Smooth muscle cell (in vitro differentiated cells): ENCODE results near the gene SLAMF7. TPM values are rescaled to one million over a fixed set of nuclear protein-coding genes. Genes with fewer than 3 reads are reported as not detected.

Experiments used
- DNase-seq: peaks from one replicate; lab custom pipeline; 2025; ENCODE audit not compliant: unreplicated experiment; lab: John Stamatoyannopoulos, UW
- H2AFZ ChIP-seq: fragments of 200-600 bp; sonication (generic); 2 replicates; pipeline ENCODE4 v1.6.0; 2016; ENCODE audit warnings: antibody characterized with exemption, low read depth, mild to moderate bottlenecking
- H3F3A ChIP-seq: fragments of 200-600 bp; sonication (generic); 2 replicates; pipeline ENCODE4 v1.6.0; 2017; ENCODE audit warnings: antibody characterized with exemption, low read depth
- H3K27ac ChIP-seq: fragments of 200-600 bp; sonication (generic); 2 replicates; pipeline ENCODE4 v1.5.1; 2016; ENCODE audit warnings: low read depth, mild to moderate bottlenecking
- H3K27me3 ChIP-seq: fragments of 200-600 bp; sonication (generic); 2 replicates; pipeline ENCODE4 v1.6.1; 2016; ENCODE audit warnings: low read depth, mild to moderate bottlenecking
- H3K36me3 ChIP-seq: fragments of 200-600 bp; sonication (generic); 2 replicates; pipeline ENCODE4 v1.5.1; 2016; ENCODE audit warnings: low read depth
- H3K4me1 ChIP-seq: fragments of 200-600 bp; sonication (generic); 2 replicates; pipeline ENCODE4 v1.5.1; 2016; ENCODE audit warnings: low read depth
- H3K4me2 ChIP-seq: fragments of 200-600 bp; sonication (generic); 2 replicates; pipeline ENCODE4 v1.6.0; 2016; ENCODE audit warnings: mild to moderate bottlenecking
- H3K4me3 ChIP-seq: fragments of 200-600 bp; sonication (generic); 2 replicates; pipeline ENCODE4 v1.5.1; 2016; ENCODE audit warnings: mild to moderate bottlenecking
- H3K79me2 ChIP-seq: fragments of 200-600 bp; sonication (generic); 2 replicates; pipeline ENCODE4 v1.6.0; 2016; ENCODE audit warnings: low read depth, mild to moderate bottlenecking
- H3K9ac ChIP-seq: fragments of 200-600 bp; sonication (generic); 2 replicates; pipeline ENCODE4 v1.6.0; 2016; ENCODE audit warnings: low read depth
- H3K9me3 ChIP-seq: fragments of 200-600 bp; sonication (generic); replicated peaks from 2 replicates; pipeline ENCODE4 v1.5.1; 2016; ENCODE audit warnings: low read depth
- H4K20me1 ChIP-seq: fragments of 200-600 bp; sonication (generic); 2 replicates; pipeline ENCODE4 v1.6.0; 2016; ENCODE audit warnings: low read depth
- WGBS: methylation state at CpG from one replicate; pipeline ENCODE4 v1.1.7; 2016; ENCODE audit warnings: low lambda C conversion rate; 5-methylcytosine and 5-hydroxymethylcytosine counted together
- polyA plus RNA-seq: library from polyadenylated mRNA; unstranded; fragments of >200 nt; fragmentation: Nextera tagmentation; extraction: Ambion mirVana; gene quantifications from 2 replicates; pipeline ENCODE4 v1.2.1, GENCODE V29; 2016
- total RNA-seq: library from RNA; depleted of rRNA; stranded (reverse); fragments of >200 nt; gene quantifications from 2 replicates; pipeline ENCODE4 v1.2.3, GENCODE V29; 2014
- TF ChIP-seq, protein P1 (sequence below): fragments of 200-600 bp; sonication (generic); IDR thresholded peaks from 2 replicates; pipeline ENCODE4 v1.5.1; 2017; ENCODE audit warnings: borderline replicate concordance, mild to moderate bottlenecking, antibody characterized with exemption; ENCODE audit not compliant: insufficient read depth, poor library complexity, severe bottlenecking

The SLAMF7 gene
- total and polyA plus RNA-seq, 2 experiments from 2014 or later = not detected

- Histone ChIP-seq H2AFZ (no peak overlapping the region), H4K20me1 (no peaks in the 10 kb centered on the region), H3K9me3 (no peaks in the 10 kb centered on the region), H3F3A (no peaks in the 10 kb centered on the region), H3K79me2 (no peaks in the 10 kb centered on the region), H3K4me3 (no peak overlapping the region), H3K4me1 (no peaks in the 10 kb centered on the region), H3K27me3 (no peaks in the 10 kb centered on the region), H3K9ac (no peak overlapping the region), H3K4me2 (no peak overlapping the region), H3K27ac (no peak overlapping the region), H3K36me3 (no peaks in the 10 kb centered on the region)
- no peak for DNase-seq
- TF ChIP-seq, protein P1, sequence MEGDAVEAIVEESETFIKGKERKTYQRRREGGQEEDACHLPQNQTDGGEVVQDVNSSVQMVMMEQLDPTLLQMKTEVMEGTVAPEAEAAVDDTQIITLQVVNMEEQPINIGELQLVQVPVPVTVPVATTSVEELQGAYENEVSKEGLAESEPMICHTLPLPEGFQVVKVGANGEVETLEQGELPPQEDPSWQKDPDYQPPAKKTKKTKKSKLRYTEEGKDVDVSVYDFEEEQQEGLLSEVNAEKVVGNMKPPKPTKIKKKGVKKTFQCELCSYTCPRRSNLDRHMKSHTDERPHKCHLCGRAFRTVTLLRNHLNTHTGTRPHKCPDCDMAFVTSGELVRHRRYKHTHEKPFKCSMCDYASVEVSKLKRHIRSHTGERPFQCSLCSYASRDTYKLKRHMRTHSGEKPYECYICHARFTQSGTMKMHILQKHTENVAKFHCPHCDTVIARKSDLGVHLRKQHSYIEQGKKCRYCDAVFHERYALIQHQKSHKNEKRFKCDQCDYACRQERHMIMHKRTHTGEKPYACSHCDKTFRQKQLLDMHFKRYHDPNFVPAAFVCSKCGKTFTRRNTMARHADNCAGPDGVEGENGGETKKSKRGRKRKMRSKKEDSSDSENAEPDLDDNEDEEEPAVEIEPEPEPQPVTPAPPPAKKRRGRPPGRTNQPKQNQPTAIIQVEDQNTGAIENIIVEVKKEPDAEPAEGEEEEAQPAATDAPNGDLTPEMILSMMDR = no peak
- WGBS = 96% methylated on average over 1 of the region's 1 CpG
These were observed 33.3 kb downstream of the SLAMF7 start for GRCh38 chr1:160772331-160772730.

- H3K9me3 ChIP-seq = no peaks in the 10 kb centered on the region
- H2AFZ ChIP-seq = no peak overlapping the region
- H3K4me1 ChIP-seq = no peaks in the 10 kb centered on the region
- H4K20me1 ChIP-seq = no peaks in the 10 kb centered on the region
- no peaks in the 10 kb centered on the region for H3K79me2 ChIP-seq
- no peak overlapping the region for H3K27ac ChIP-seq
- H3K36me3 ChIP-seq = no peaks in the 10 kb centered on the region
- H3K4me2 ChIP-seq = no peak overlapping the region
- H3K4me3 ChIP-seq = no peak overlapping the region
- H3K27me3 ChIP-seq = no peaks in the 10 kb centered on the region
- 96% methylated on average over 3 of the region's 3 CpGs for WGBS
- TF ChIP-seq, protein P1 = no peak
- no peaks in the 10 kb centered on the region for H3F3A ChIP-seq
- DNase-seq = no peak
- no peak overlapping the region for H3K9ac ChIP-seq
These were observed 34.0 kb downstream of the SLAMF7 start for GRCh38 chr1:160773093-160773492.

DNA sequence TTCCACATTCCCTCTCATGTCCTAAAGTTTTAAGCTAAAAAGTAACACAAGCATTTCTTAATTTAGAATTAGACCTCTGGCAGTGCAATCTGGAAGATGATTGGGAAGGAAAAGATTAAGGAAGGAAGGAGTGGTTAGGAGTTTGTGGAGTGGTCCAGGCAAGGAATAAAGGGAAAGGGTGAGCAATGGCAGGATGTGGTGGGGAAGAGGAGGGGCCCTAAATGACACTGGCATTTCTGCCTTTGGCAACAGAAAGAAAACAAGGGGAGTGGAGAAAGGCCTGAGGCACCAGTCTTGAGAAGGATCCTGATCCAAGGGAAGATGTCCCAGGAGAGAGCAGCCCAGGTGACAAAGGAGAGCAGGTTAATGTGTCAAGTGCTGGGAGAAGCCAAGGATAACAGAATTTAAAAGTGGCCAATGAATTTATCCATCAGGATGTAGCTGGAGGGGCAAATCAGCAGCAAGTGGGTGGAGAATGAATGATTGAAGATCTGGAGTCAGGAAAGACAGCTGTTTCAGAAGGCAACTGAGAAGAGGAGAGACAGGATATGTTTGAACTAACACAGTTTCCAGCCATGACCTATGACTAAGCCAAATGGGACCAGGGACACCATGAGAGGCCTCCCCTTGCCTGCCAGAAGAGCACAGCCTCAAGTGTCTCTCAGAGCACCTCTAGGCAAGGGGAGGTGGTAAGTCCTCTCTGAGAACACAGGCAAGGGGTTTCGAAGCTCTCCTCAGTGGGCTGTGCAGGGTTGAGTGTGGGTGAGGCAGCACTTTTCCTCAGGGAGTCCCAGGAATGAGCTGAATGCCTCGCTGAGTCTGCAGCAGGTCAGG is 36.1 kb downstream of the SLAMF7 start:
- Histone ChIP-seq H3F3A (no peaks in the 10 kb centered on the region), H4K20me1 (no peaks in the 10 kb centered on the region), H2AFZ (no peak overlapping the region), H3K4me3 (no peak overlapping the region), H3K27me3 (no peaks in the 10 kb centered on the region), H3K9ac (no peak overlapping the region), H3K36me3 (no peaks in the 10 kb centered on the region), H3K4me1 (no peaks in the 10 kb centered on the region), H3K27ac (no peak overlapping the region), H3K79me2 (no peaks in the 10 kb centered on the region), H3K9me3 (no peaks in the 10 kb centered on the region), H3K4me2 (no peak overlapping the region)
- TF ChIP-seq, protein P1 = no peak
- DNase-seq = no peak
- 70% methylated on average over 2 of the region's 2 CpGs for WGBS

- H3K9me3 ChIP-seq = no peaks in the 10 kb centered on the region
- DNase-seq = no peak
- H4K20me1 ChIP-seq = no peaks in the 10 kb centered on the region
- H3K4me2 ChIP-seq = no peak overlapping the region
- no peaks in the 10 kb centered on the region for H3K79me2 ChIP-seq
- no peak overlapping the region for H3K4me3 ChIP-seq
- H3K36me3 ChIP-seq = no peaks in the 10 kb centered on the region
- no peak overlapping the region for H3K27ac ChIP-seq
- no peak overlapping the region for H2AFZ ChIP-seq
- H3K27me3 ChIP-seq = no peaks in the 10 kb centered on the region
- H3K9ac ChIP-seq = no peak overlapping the region
- TF ChIP-seq, protein P1 = no peak
- H3F3A ChIP-seq = no peaks in the 10 kb centered on the region
- H3K4me1 ChIP-seq = no peaks in the 10 kb centered on the region
- 100% methylated on average over 1 of the region's 1 CpG for WGBS
These were observed 37.1 kb downstream of the SLAMF7 start for GRCh38 chr1:160776178-160776577.
